ENCODE results near the gene SYT17.

GRCh38 chr16:19139436-19140091, 28.5 kb upstream of the SYT17 start:
- TF ChIP-seq BACH2 (CRISPR knock-in tag; IDR thresholded peaks at IDR 0.05; ENCODE audit: borderline replicate concordance) (no peak), POU6F1 (CRISPR knock-in tag; IDR thresholded peaks at IDR 0.05; ENCODE audit: borderline replicate concordance, low read depth) (no peak), SNAI2 (CRISPR knock-in tag; IDR thresholded peaks at IDR 0.05) (no peak), CREB5 (CRISPR knock-in tag; IDR thresholded peaks at IDR 0.05; ENCODE audit: low read depth) (no peak), TSHZ2 (CRISPR knock-in tag; IDR thresholded peaks at IDR 0.05) (no peak), RARB (CRISPR knock-in tag; IDR thresholded peaks at IDR 0.05) (no peak), ARNTL (CRISPR knock-in tag; IDR thresholded peaks at IDR 0.05; ENCODE audit: borderline replicate concordance, low read depth) (no peak), ZFP3 (CRISPR knock-in tag; IDR thresholded peaks at IDR 0.05) (no peak)
